Right atrium auricular region (tissue), 2 donors: Measurements from ENCODE around the gene FAM83E. TPM values are rescaled to one million over a fixed set of nuclear protein-coding genes. Genes with fewer than 3 reads are reported as not detected.

ENCODE experiments used
- DNase-seq: peaks from one replicate; pipeline ENCODE4 v3.0.0-alpha.2; 2019; ENCODE audit warnings: low spot score
- H3K27ac ChIP-seq, 2 donors: fragments of 200-600 bp; sonication (generic); 1 replicate in 1 of 2; 2 replicates in 1 of 2; pipeline ENCODE4 v1.5.1; 2016 to 2019
- H3K27me3 ChIP-seq, 2 donors: fragments of 200-600 bp; sonication (generic); one replicate each; pipeline versions ENCODE4 v1.5.1 to v1.6.0; 2017 to 2019
- H3K36me3 ChIP-seq: fragments of 200-600 bp; sonication (generic); one replicate; pipeline ENCODE4 v1.5.1; 2016
- H3K4me1 ChIP-seq, 2 donors: fragments of 200-600 bp; sonication (generic); one replicate each; pipeline versions ENCODE4 v1.5.1 to v1.6.0; 2017 to 2019
- H3K4me3 ChIP-seq, 2 donors: fragments of 200-600 bp; sonication (generic); 1 replicate in 1 of 2; 2 replicates in 1 of 2; pipeline ENCODE4 v1.5.1; 2017 to 2019; ENCODE audit warnings: mild to moderate bottlenecking in 1 of 2, moderate library complexity in 1 of 2
- H3K9me3 ChIP-seq, 2 donors: fragments of 200-600 bp; sonication (generic); one replicate each; pipeline ENCODE4 v1.5.1; 2019
- CTCF ChIP-seq, 2 donors: fragments of 200-600 bp; sonication (generic); IDR thresholded peaks; one replicate each; pipeline ENCODE4 v1.5.1; 2019; ENCODE audit warnings: antibody characterized with exemption in 2 of 2
- total RNA-seq, 2 donors: library from RNA; depleted of rRNA; stranded (reverse); fragments of >200 nt; gene quantifications; one replicate each; pipeline ENCODE4 v1.1.0, GENCODE V29; 2016

Gene FAM83E
- total RNA-seq, 2 donors from 2014 or later = not detected

- no peaks in the 10 kb centered on the region for H3K4me1 ChIP-seq
- no peaks in the 10 kb centered on the region for H3K36me3 ChIP-seq
- DNase-seq = no peak
- H3K4me3 ChIP-seq = no peak within 1 kb of the TSS
- TF ChIP-seq CTCF (IDR thresholded peaks at IDR 0.05) = no peak
- no peaks in the 10 kb centered on the region for H3K9me3 ChIP-seq
- no peak within 1 kb of the TSS for H3K27ac ChIP-seq
- H3K27me3 ChIP-seq = no peaks in the 10 kb centered on the region
These were observed 8.2 kb downstream of the FAM83E start, which contains the start of gene SPACA4 for GRCh38 chr19:48606463-48607358. SPACA4 (plus strand) TSS chr19:48606742; CDS start chr19:48606979, 237 bp downstream.

GRCh38 chr19:48603850-48604249 lies 11.0 kb downstream of the FAM83E start:
- Histone ChIP-seq H3K4me1 (no peaks in the 10 kb centered on the region), H3K27ac (no peak overlapping the region), H3K27me3 (no peaks in the 10 kb centered on the region), H3K4me3 (no peak overlapping the region), H3K9me3 (no peaks in the 10 kb centered on the region), H3K36me3 (no peaks in the 10 kb centered on the region)
- no peak for TF ChIP-seq CTCF (IDR thresholded peaks at IDR 0.05)
- no peak for DNase-seq

GRCh38 chr19:48603449-48603848 lies 11.4 kb downstream of the FAM83E start:
- no peak for TF ChIP-seq CTCF (IDR thresholded peaks at IDR 0.05)
- Histone ChIP-seq H3K4me3 (no peak overlapping the region), H3K4me1 (no peaks in the 10 kb centered on the region), H3K27me3 (no peaks in the 10 kb centered on the region), H3K9me3 (no peaks in the 10 kb centered on the region), H3K27ac (no peak overlapping the region), H3K36me3 (no peaks in the 10 kb centered on the region)
- no peak for DNase-seq

- H3K27me3 ChIP-seq = no peaks in the 10 kb centered on the region
- no peaks in the 10 kb centered on the region for H3K4me1 ChIP-seq
- H3K9me3 ChIP-seq = no peaks in the 10 kb centered on the region
- DNase-seq = no peak
- H3K36me3 ChIP-seq = no peaks in the 10 kb centered on the region
- TF ChIP-seq CTCF (IDR thresholded peaks at IDR 0.05) = no peak
- H3K4me3 ChIP-seq = no peak overlapping the region
- no peak overlapping the region for H3K27ac ChIP-seq
These were observed 11.9 kb downstream of the FAM83E start for GRCh38 chr19:48603001-48603400.

- no peak overlapping the region for H3K27ac ChIP-seq
- no peak for TF ChIP-seq CTCF (IDR thresholded peaks at IDR 0.05)
- H3K36me3 ChIP-seq = no peaks in the 10 kb centered on the region
- H3K9me3 ChIP-seq = no peaks in the 10 kb centered on the region
- no peaks in the 10 kb centered on the region for H3K4me1 ChIP-seq
- H3K27me3 ChIP-seq = no peaks in the 10 kb centered on the region
- H3K4me3 ChIP-seq = no peak overlapping the region
- no peak for DNase-seq
These were observed 14.0 kb downstream of the FAM83E start for GRCh38 chr19:48600679-48601417.
